Body of pancreas (tissue), 4 donors: Measurements from ENCODE around the gene RPS15A.

Experiments
- CTCF ChIP-seq, 7 experiments: fragments of 450-650 bp in 4 of 7; fragments of 200-600 bp in 3 of 7; sonication (generic) in 3 of 7; IDR thresholded peaks; one replicate each; pipeline ENCODE4 v1.5.1; 2016 to 2019; ENCODE audit warnings: antibody characterized with exemption in 7 of 7
- POLR2A ChIP-seq, 3 donors: fragments of 450-650 bp; IDR thresholded peaks; one replicate each; pipeline ENCODE4 v1.6.1; 2016; ENCODE audit warnings: antibody characterized with exemption in 3 of 3, mild to moderate bottlenecking in 2 of 3

GRCh38 chr16:18809165-18809564, 19.0 kb upstream of the RPS15A start:
- TF ChIP-seq CTCF (IDR thresholded peaks at IDR 0.05) (no peak), POLR2A (IDR thresholded peaks at IDR 0.05) (no peak)
